ENCODE measurements around the gene STRIP2. TPM values are rescaled to one million over a fixed set of nuclear protein-coding genes. Genes with fewer than 3 reads are reported as not detected.

The STRIP2 gene
- total and polyA plus RNA-seq, 2 donors from 2014 or later, result 0.88 to 9.0 TPM

- H3K4me1 ChIP-seq (ENCODE audit: control insufficient read depth in 2 of 3, insufficient read depth in 2 of 3, low read depth in 1 of 3, low read length in 3 of 3), result peaks cover 0 to 3% (median 3%) of the 10 kb centered on the region in 3 donors
- intact Hi-C loops (cut with DNase I), result no loop called here
- TF ChIP-seq CTCF (IDR thresholded peaks at IDR 0.05; ENCODE audit: borderline replicate concordance, extremely low read depth, insufficient read depth), result no peak
- no peak overlapping the region for H3K4me3 ChIP-seq (ENCODE audit: low read length in 3 of 3)
- H3K9ac ChIP-seq (ENCODE audit: low read length in 3 of 3), result no peak overlapping the region
- no peaks in the 10 kb centered on the region for H3K9me3 ChIP-seq (ENCODE audit: control insufficient read depth in 2 of 3, insufficient read depth in 1 of 3, low read length in 3 of 3)
- no peak for FAIRE-seq
- H3K27me3 ChIP-seq (ENCODE audit: control insufficient read depth, insufficient read depth, low read length), result no peaks in the 10 kb centered on the region
- DNase-seq, result no peak
- H3K27ac ChIP-seq (ENCODE audit: low read depth in 2 of 2, low read length in 2 of 2), result no peak overlapping the region
- peaks cover 0 to 8% (median 0%) of the 10 kb centered on the region in 3 donors for H3K36me3 ChIP-seq (ENCODE audit: control insufficient read depth in 2 of 3, insufficient read depth in 3 of 3, low read length in 3 of 3)
Observed at GRCh38 chr7:129466796-129467195, 32.6 kb downstream of the STRIP2 start.

DNA sequence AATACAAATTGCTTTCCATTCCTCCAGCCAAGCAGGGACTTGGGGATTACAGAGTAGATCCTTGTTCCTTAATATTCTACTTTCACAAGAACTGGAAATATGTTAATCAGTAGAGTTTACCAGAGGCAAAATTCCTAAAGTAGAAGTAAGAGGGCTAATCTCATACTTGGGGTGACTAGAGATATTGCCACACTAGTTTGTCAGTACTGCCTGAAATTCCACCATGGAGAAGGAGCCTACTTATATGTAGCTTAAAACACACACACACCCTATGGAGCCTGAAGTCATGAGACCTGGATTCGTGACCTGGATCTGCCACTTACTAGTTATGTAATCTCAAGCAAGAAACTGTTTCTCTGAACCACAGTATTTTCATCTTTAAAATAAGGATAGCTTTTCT lies 33.9 kb downstream of the STRIP2 start:
- Histone ChIP-seq H3K9me3 (ENCODE audit: control insufficient read depth in 2 of 3, insufficient read depth in 1 of 3, low read length in 3 of 3) (no peaks in the 10 kb centered on the region), H3K36me3 (ENCODE audit: control insufficient read depth in 2 of 3, insufficient read depth in 3 of 3, low read length in 3 of 3) (peaks cover 0 to under 1% (median 0%) of the 10 kb centered on the region in 3 donors), H3K4me3 (ENCODE audit: low read length in 3 of 3) (no peak overlapping the region), H3K4me1 (ENCODE audit: control insufficient read depth in 2 of 3, insufficient read depth in 2 of 3, low read depth in 1 of 3, low read length in 3 of 3) (peaks cover 0 to 3% (median 3%) of the 10 kb centered on the region in 3 donors), H3K27me3 (ENCODE audit: control insufficient read depth, insufficient read depth, low read length) (no peaks in the 10 kb centered on the region), H3K27ac (ENCODE audit: low read depth in 2 of 2, low read length in 2 of 2) (no peak overlapping the region), H3K9ac (ENCODE audit: low read length in 3 of 3) (no peak overlapping the region)
- no peak for TF ChIP-seq CTCF (IDR thresholded peaks at IDR 0.05; ENCODE audit: borderline replicate concordance, extremely low read depth, insufficient read depth)
- no peak for DNase-seq
- no peak for FAIRE-seq
- intact Hi-C loops (cut with DNase I), result no loop called here

DNA sequence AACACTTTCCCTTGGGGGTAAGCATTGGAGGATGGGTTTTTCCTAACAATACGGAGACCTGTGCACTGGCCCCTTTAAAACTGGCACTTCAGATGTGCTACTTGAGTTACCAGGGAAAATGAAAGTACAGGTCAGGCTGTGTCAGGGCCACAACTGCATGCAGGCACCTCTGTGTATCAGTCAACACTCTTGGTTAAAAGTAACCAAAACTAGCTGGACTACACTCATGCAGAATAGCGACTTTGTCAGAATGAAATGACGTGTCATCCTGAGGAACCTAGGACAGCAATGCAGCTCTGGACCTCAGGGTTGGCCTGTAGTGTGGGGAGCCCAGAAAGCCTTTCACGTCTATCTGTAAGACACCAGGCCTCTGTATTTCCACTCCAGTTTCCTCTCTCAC lies 34.3 kb downstream of the STRIP2 start:
- no peak overlapping the region for H3K4me3 ChIP-seq (ENCODE audit: low read length in 3 of 3)
- H3K4me1 ChIP-seq (ENCODE audit: control insufficient read depth in 2 of 3, insufficient read depth in 2 of 3, low read depth in 1 of 3, low read length in 3 of 3), result peaks cover 0 to 3% (median 3%) of the 10 kb centered on the region in 3 donors
- TF ChIP-seq CTCF (IDR thresholded peaks at IDR 0.05; ENCODE audit: borderline replicate concordance, extremely low read depth, insufficient read depth), result no peak
- no peak overlapping the region for H3K27ac ChIP-seq (ENCODE audit: low read depth in 2 of 2, low read length in 2 of 2)
- H3K9me3 ChIP-seq (ENCODE audit: control insufficient read depth in 2 of 3, insufficient read depth in 1 of 3, low read length in 3 of 3), result no peaks in the 10 kb centered on the region
- no peak overlapping the region for H3K9ac ChIP-seq (ENCODE audit: low read length in 3 of 3)
- no peak for DNase-seq
- no peaks in the 10 kb centered on the region for H3K36me3 ChIP-seq (ENCODE audit: control insufficient read depth in 2 of 3, insufficient read depth in 3 of 3, low read length in 3 of 3)
- intact Hi-C loops (cut with DNase I), result no loop called here
- H3K27me3 ChIP-seq (ENCODE audit: control insufficient read depth, insufficient read depth, low read length), result no peaks in the 10 kb centered on the region
- FAIRE-seq, result no peak

GRCh38 chr7:129469930-129470329 lies 35.7 kb downstream of the STRIP2 start:
- Histone ChIP-seq H3K27ac (ENCODE audit: low read depth in 2 of 2, low read length in 2 of 2) (no peak overlapping the region), H3K36me3 (ENCODE audit: control insufficient read depth in 2 of 3, insufficient read depth in 3 of 3, low read length in 3 of 3) (no peaks in the 10 kb centered on the region), H3K9me3 (ENCODE audit: control insufficient read depth in 2 of 3, insufficient read depth in 1 of 3, low read length in 3 of 3) (no peaks in the 10 kb centered on the region), H3K4me1 (ENCODE audit: control insufficient read depth in 2 of 3, insufficient read depth in 2 of 3, low read depth in 1 of 3, low read length in 3 of 3) (peaks cover 0 to 3% (median 3%) of the 10 kb centered on the region in 3 donors), H3K27me3 (ENCODE audit: control insufficient read depth, insufficient read depth, low read length) (no peaks in the 10 kb centered on the region), H3K4me3 (ENCODE audit: low read length in 3 of 3) (no peak overlapping the region), H3K9ac (ENCODE audit: low read length in 3 of 3) (no peak overlapping the region)
- DNase-seq (no peak), FAIRE-seq (no peak)
- intact Hi-C loops (cut with DNase I), result loop anchor here (10.0 kb wide), 1 partner anchor 105 kb away; no protein-coding TSS in a partner anchor
- TF ChIP-seq CTCF (IDR thresholded peaks at IDR 0.05; ENCODE audit: borderline replicate concordance, extremely low read depth, insufficient read depth), result no peak
